SK-N-SH (cell line): ENCODE measurements around the gene HS3ST5. TPM values are rescaled to one million over a fixed set of nuclear protein-coding genes. Genes with fewer than 3 reads are reported as not detected.

Source experiments
- CTCF ChIA-PET: fragments of 300-600, 350-600 bp; formaldehyde crosslinking; extraction: SDS; loops from one replicate; lab custom pipeline; 2021; lab: Yijun Ruan, JAX
- POLR2A ChIA-PET: fragments of 350-600 bp; sonication (Branson Sonifier 250); formaldehyde crosslinking; extraction: SDS; loops from one replicate; lab custom pipeline; 2020; ENCODE audit warnings: antibody characterized with exemption, inconsistent platforms; lab: Yijun Ruan, JAX
- DNase-seq: peaks from one replicate; pipeline ENCODE4 v3.0.0; 2012
- H2AFZ ChIP-seq: fragments of 200-600 bp; sonication (generic); 2 replicates; pipeline ENCODE4 v1.8.1; 2016; ENCODE audit warnings: antibody characterized with exemption, mild to moderate bottlenecking, low read depth
- H3F3A ChIP-seq: fragments of 200-600 bp; sonication (generic); replicated peaks from 2 replicates; pipeline ENCODE3; 2016; ENCODE audit warnings: antibody characterized with exemption, mild to moderate bottlenecking; ENCODE audit not compliant: insufficient read depth
- H3K27ac ChIP-seq, 2 experiments: fragments of 200-500 bp in 1 of 2; fragments of 200-600 bp in 1 of 2; sonication (Bioruptor generic) in 1 of 2; sonication (generic), shearing (Covaris generic) in 1 of 2; 2 replicates each; pipeline versions ENCODE4 v1.5.1 to v1.6.1; 2014 to 2016; ENCODE audit warnings: low read depth in 2 of 2, inconsistent platforms in 1 of 2, low read length in 1 of 2, mild to moderate bottlenecking in 1 of 2, mixed read lengths in 1 of 2
- H3K27me3 ChIP-seq: fragments of 200-600 bp; sonication (generic), shearing (Covaris generic); 2 replicates; pipeline ENCODE4 v1.6.1; 2016; ENCODE audit warnings: mixed run types; ENCODE audit not compliant: insufficient read depth
- H3K36me3 ChIP-seq, 2 experiments: fragments of 200-500 bp in 1 of 2; fragments of 200-600 bp in 1 of 2; sonication (Bioruptor generic) in 1 of 2; sonication (generic) in 1 of 2; replicated peaks in 1 of 2; 2 replicates each; pipeline versions ENCODE3 to v1.5.1; 2014 to 2016; ENCODE audit warnings: low read length in 1 of 2, mild to moderate bottlenecking in 1 of 2; ENCODE audit not compliant: insufficient read depth in 2 of 2, control insufficient read depth in 1 of 2
- H3K4me1 ChIP-seq, 2 experiments: fragments of 200-500 bp in 1 of 2; fragments of 200-600 bp in 1 of 2; sonication (Bioruptor generic) in 1 of 2; sonication (generic), shearing (Covaris generic) in 1 of 2; 2 replicates each; pipeline versions ENCODE4 v1.5.1 to v1.6.1; 2014 to 2016; ENCODE audit warnings: low read depth in 1 of 2, low read length in 1 of 2, mixed run types in 1 of 2; ENCODE audit not compliant: insufficient read depth in 2 of 2, control insufficient read depth in 1 of 2
- H3K4me2 ChIP-seq: fragments of 200-600 bp; sonication (generic), shearing (Covaris generic); 2 replicates; pipeline ENCODE4 v1.6.1; 2017; ENCODE audit warnings: mixed run types
- H3K4me3 ChIP-seq, 2 experiments: fragments of 200-500 bp in 1 of 2; fragments of 200-600 bp in 1 of 2; sonication (Bioruptor generic) in 1 of 2; sonication (generic), shearing (Covaris generic) in 1 of 2; 2 replicates each; pipeline versions ENCODE4 v1.5.1 to v1.8.1; 2014 to 2016; ENCODE audit warnings: low read depth in 2 of 2, inconsistent platforms in 1 of 2, low read length in 1 of 2, mild to moderate bottlenecking in 1 of 2, mixed read lengths in 1 of 2, moderate library complexity in 1 of 2
- H3K79me2 ChIP-seq: fragments of 200-600 bp; sonication (generic); 2 replicates; pipeline ENCODE4 v1.8.1; 2017; ENCODE audit warnings: mild to moderate bottlenecking; ENCODE audit not compliant: insufficient read depth
- H3K9ac ChIP-seq: fragments of 200-600 bp; sonication (generic); 2 replicates; pipeline ENCODE4 v1.6.1; 2017; ENCODE audit warnings: mixed run types
- H3K9me2 ChIP-seq: fragments of 200-600 bp; sonication (generic); 2 replicates; pipeline ENCODE4 v1.6.1; 2017; ENCODE audit warnings: mixed run types
- H3K9me3 ChIP-seq: fragments of 200-600 bp; sonication (generic); 2 replicates; pipeline ENCODE4 v1.6.1; 2017; ENCODE audit warnings: mixed run types, mild to moderate bottlenecking, moderate library complexity
- H4K20me1 ChIP-seq: fragments of 200-600 bp; sonication (generic); 2 replicates; pipeline ENCODE4 v1.6.1; 2017; ENCODE audit warnings: mild to moderate bottlenecking, mixed run types; ENCODE audit not compliant: insufficient read depth
- CHD2 ChIP-seq: fragments of 150-350 bp; IDR thresholded peaks from 2 replicates; pipeline ENCODE4 v1.6.1; 2018; ENCODE audit warnings: low read length; ENCODE audit not compliant: partially characterized antibody
- CTCF ChIP-seq: fragments of 200-600 bp; sonication (generic); IDR thresholded peaks from 2 replicates; pipeline ENCODE4 v1.6.1; 2017; ENCODE audit warnings: antibody characterized with exemption, mild to moderate bottlenecking, moderate library complexity
- ELF1 ChIP-seq: IDR thresholded peaks from 2 replicates; pipeline ENCODE4 v1.4.0; 2012
- EZH2phosphoT487 ChIP-seq: fragments of 200-600 bp; sonication (generic); IDR thresholded peaks from 2 replicates; pipeline ENCODE4 v1.6.1; 2017; ENCODE audit warnings: low read depth, mixed run types, mild to moderate bottlenecking, antibody characterized with exemption, moderate library complexity, borderline replicate concordance
- FOSL2 ChIP-seq: IDR thresholded peaks from 2 replicates; pipeline ENCODE4 v1.4.0; 2012; ENCODE audit warnings: low read depth, mild to moderate bottlenecking, moderate library complexity, borderline replicate concordance
- FOXM1 ChIP-seq: IDR thresholded peaks from 2 replicates; pipeline ENCODE4 v1.4.0; 2012; ENCODE audit warnings: low read depth, mild to moderate bottlenecking
- IRF3 ChIP-seq: fragments of 150-350 bp; IDR thresholded peaks from 2 replicates; pipeline ENCODE4 v1.6.1; 2016; ENCODE audit warnings: mild to moderate bottlenecking, low read depth, low read length
- JUND ChIP-seq: IDR thresholded peaks from 2 replicates; pipeline ENCODE4 v1.4.0; 2012
- MAX ChIP-seq: IDR thresholded peaks from 2 replicates; pipeline ENCODE4 v1.4.0; 2012; ENCODE audit warnings: low read depth
- MXI1 ChIP-seq: IDR thresholded peaks from 2 replicates; pipeline ENCODE4 v1.6.1; 2012; ENCODE audit warnings: mild to moderate bottlenecking, low read depth, low read length, improper control_type of control experiment
- NFIC ChIP-seq: IDR thresholded peaks from 2 replicates; pipeline ENCODE4 v1.4.0; 2012; ENCODE audit warnings: borderline replicate concordance
- NRF1 ChIP-seq: IDR thresholded peaks from 2 replicates; pipeline ENCODE4 v1.6.1; 2012; ENCODE audit warnings: low read depth, mild to moderate bottlenecking, low read length
- RCOR1 ChIP-seq: fragments of 150-350 bp; IDR thresholded peaks from 2 replicates; pipeline ENCODE4 v1.6.1; 2017; ENCODE audit warnings: antibody characterized with exemption, low read length
- REST ChIP-seq: IDR thresholded peaks from 2 replicates; pipeline ENCODE4 v1.6.1; 2012; ENCODE audit warnings: mild to moderate bottlenecking, low read depth, low read length, moderate library complexity
- RFX5 ChIP-seq: IDR thresholded peaks from 2 replicates; pipeline ENCODE4 v1.6.1; 2012; ENCODE audit warnings: mild to moderate bottlenecking, improper control_type of control experiment, low read length
- RXRA ChIP-seq: IDR thresholded peaks from 2 replicates; pipeline ENCODE4 v1.4.0; 2012; ENCODE audit warnings: low read depth, mild to moderate bottlenecking, borderline replicate concordance
- SIN3A ChIP-seq: IDR thresholded peaks from 2 replicates; pipeline ENCODE4 v1.6.1; 2012; ENCODE audit warnings: low read depth, mild to moderate bottlenecking, low read length, moderate library complexity, borderline replicate concordance
- TAF1 ChIP-seq: IDR thresholded peaks from 2 replicates; pipeline ENCODE4 v1.6.1; 2012; ENCODE audit warnings: low read depth, mild to moderate bottlenecking, low read length, moderate library complexity, borderline replicate concordance
- TEAD4 ChIP-seq: IDR thresholded peaks from 2 replicates; pipeline ENCODE4 v1.4.0; 2012; ENCODE audit warnings: mild to moderate bottlenecking, borderline replicate concordance; ENCODE audit not compliant: insufficient read depth
- ZBTB33 ChIP-seq: IDR thresholded peaks from 2 replicates; pipeline ENCODE4 v1.4.0; 2012; ENCODE audit warnings: low read depth, borderline replicate concordance
- WGBS: methylation state at CpG from one replicate; pipeline ENCODE4 v1.1.6; 2017; ENCODE audit warnings: low lambda C conversion rate; 5-methylcytosine and 5-hydroxymethylcytosine counted together
- polyA plus RNA-seq, 3 experiments: library from polyadenylated mRNA; depleted of rRNA; stranded (reverse); fragments of >200 nt; gene quantifications; 2 replicates each; pipeline ENCODE4 v1.2.3, GENCODE V29; 2012

HS3ST5 gene
- polyA plus RNA-seq, 1 of the 3 experiments (the other 2 are of a cell fraction) = 0.02 TPM

GRCh38 chr6:114290864-114291263 is 52.0 kb downstream of the HS3ST5 start:
- Histone ChIP-seq H3K4me3 (no peak overlapping the region), H3K4me1 (no peaks in the 10 kb centered on the region), H3K4me2 (no peak overlapping the region), H3K9me3 (no peaks in the 10 kb centered on the region), H3K27me3 (no peaks in the 10 kb centered on the region), H3F3A (no peaks in the 10 kb centered on the region), H4K20me1 (no peaks in the 10 kb centered on the region), H3K9me2 (no peaks in the 10 kb centered on the region), H3K9ac (no peak overlapping the region), H3K79me2 (no peaks in the 10 kb centered on the region), H3K27ac (no peak overlapping the region), H3K36me3 (no peaks in the 10 kb centered on the region)
- POLR2A ChIA-PET = no interaction called here
- no peak for DNase-seq
- CTCF ChIA-PET = no interaction called here
- no peak for TF ChIP-seq MXI1
- no peak for TF ChIP-seq TAF1
- no peak for TF ChIP-seq ZBTB33
- no peak for TF ChIP-seq ELF1
- no peak for TF ChIP-seq SIN3A
- no peak for TF ChIP-seq RCOR1
- TF ChIP-seq NRF1 = no peak
- no peak for TF ChIP-seq CHD2
- no peak for TF ChIP-seq JUND
- TF ChIP-seq TEAD4 = no peak
- TF ChIP-seq RXRA = no peak
- TF ChIP-seq NFIC = no peak
- no peak for TF ChIP-seq REST
- TF ChIP-seq MAX = no peak
- no peak for TF ChIP-seq EZH2phosphoT487
- no peak for TF ChIP-seq FOSL2
- no peak for TF ChIP-seq RFX5
- no peak for TF ChIP-seq CTCF
- TF ChIP-seq FOXM1 = no peak
- no peak for TF ChIP-seq IRF3
- TF ChIP-seq, all 33 proteins: peak for 0
- no peak overlapping the region for H2AFZ ChIP-seq
- 40% methylated on average over 3 of the region's 3 CpGs for WGBS
